GM18873 (cell line): Measurements from ENCODE around the gene HOXC11.

Source experiments
- ATAC-seq: cut with Tn5 transposase; IDR thresholded peaks from one replicate; pipeline ENCODE4 v1.9.1; 2021; ENCODE audit warnings: mild to moderate bottlenecking, moderate library complexity, moderate number of reproducible peaks; ENCODE audit not compliant: unreplicated experiment, low FRiP score

The HOXC11 gene

DNA sequence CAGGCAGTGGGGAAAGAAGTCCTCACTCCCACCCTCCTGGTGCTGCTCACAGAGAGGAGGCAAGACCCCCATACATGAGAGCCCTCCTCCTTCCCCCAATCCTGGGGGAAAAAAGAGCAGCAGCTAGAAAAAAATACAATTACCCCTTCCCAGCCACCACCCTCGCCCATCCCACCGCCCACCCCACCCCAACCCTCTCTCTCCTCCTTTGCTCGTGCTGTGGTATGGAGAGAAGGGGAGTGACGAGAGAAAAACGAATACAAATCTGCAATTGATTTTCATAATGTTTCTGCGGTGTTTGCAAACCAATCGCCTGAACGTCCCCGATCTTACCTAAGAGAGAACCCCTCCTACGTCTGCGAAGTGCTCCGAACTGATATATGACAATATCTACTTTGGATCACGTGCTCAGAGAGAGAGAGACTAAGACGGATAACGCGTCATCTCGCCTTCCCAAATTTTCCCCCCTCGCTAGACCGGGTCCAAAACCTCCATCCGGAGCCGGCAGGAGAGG, at the start of gene HOXC11:
TSS of gene HOXC11 (plus strand) at position 405 of the 514 bp plus-strand sequence. CDS start 116 bp downstream, outside the sequence.
- no peak for ATAC-seq

DNA sequence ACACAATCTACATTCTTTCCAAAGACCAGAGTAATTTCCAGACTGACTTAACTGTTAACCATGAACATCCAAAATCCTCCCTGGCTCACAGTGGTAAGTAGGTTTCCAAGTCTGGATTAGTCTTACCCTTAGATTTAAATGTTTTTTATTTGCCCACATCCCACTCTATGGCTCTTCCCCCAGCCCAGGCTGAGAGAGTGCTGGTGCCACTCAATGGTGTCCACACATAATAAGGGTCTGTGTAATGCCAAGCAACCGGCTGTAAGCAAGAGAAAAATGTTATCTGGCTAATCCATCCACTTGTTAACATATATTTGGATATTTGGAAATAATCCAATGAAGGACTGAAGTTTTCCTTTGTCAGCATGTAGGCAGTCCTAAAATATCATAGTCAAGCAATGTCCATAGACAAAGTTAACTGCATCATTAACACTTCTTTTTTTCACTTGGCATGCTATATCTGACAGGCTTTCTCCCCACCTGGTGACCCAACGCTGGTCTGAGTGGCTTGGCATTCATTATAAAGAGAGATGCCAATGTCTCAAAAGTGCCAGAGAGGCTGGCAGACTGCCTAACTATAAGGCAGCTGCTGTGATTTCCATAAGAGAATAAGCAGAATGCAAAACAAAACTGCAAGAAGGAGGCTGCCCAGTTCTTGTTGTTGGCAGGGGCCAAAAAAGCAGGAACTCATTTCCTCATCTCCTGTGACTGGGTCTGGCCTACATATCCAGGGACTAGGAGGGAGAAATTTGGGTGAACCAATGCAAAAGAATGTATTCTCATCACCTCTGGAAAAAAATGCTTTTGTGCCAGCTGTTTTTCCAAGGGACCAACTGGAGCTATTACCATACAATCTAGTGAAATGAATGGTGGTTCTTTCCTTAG, 48.2 kb upstream of the HOXC11 start:
- no peak for ATAC-seq

DNA sequence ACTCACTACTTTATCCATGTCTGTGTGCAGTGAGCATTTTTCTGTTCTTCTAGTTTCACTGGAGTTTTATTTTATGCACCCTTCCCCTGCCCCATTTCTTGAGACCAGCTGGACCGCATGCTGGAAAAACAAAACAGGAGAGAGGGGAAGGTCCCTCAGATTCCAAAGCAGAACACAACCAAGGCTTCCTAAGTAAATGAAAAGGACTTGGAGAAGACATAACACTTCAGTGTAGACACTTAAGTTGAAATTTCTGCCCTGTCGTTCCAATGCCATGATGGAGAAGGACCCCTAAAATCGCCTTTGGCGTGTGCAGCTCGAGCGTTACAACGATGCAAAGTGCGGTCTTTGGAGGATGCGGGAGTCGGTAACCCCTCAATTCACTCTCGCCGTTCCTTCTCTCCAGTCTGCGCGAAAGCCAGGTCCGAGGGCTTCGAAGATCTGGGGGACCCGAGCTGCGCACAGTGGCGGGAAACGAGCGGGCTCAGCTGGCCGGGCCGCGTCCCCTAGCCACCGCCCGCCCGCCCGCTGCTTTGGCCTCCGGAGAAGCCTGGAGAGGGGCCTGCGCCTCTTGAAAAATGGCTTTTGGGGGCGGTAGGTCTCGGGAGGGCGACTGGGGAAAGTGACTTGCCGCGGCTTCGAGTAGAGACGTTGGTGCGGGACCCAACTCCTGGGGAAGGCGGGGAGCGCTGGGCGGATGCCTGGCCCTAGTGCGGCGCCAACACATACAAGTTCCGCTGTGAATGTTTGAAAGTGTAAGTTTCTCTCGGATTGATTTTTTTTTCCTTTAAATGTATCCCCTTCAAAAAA, 45.5 kb upstream of the HOXC11 start:
- no peak for ATAC-seq

DNA sequence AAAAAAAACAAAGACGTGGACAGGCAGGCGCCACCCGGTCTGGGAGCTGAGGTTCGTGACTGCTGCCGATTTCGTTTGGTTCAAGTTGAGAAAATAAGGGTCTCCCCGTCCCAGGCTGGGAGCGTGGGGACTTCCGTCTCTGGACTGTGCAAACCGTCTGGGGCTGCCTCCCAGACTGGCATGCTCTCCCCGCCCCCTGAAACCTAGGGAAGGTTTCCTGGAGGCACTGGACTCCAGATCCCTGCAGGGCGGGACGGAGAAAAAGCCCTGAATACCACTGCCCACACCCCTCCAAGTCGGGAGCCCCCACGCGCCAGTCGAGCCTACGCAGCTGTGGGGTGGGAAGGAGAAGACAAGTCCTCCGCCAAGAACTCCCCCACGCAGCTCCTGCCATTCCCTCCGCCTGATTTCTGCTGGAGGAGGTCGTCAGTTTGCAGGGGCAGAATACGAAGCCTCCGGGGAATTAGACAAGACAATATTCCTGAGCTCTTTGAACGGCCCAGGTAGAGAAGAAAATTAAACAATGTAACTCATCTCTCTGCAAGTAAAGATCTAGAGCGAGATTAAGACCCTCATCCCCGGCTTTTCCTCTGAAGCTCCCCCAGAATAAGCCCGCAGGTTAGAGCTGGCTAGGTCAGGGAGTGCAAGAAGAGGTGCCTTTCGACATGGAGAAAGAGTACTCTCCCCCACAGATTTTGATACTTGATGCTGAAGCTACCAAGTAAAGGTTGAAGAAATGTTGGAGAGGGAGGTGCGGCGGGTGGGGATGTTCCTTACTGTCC, 44.7 kb upstream of the HOXC11 start:
- no peak for ATAC-seq

DNA sequence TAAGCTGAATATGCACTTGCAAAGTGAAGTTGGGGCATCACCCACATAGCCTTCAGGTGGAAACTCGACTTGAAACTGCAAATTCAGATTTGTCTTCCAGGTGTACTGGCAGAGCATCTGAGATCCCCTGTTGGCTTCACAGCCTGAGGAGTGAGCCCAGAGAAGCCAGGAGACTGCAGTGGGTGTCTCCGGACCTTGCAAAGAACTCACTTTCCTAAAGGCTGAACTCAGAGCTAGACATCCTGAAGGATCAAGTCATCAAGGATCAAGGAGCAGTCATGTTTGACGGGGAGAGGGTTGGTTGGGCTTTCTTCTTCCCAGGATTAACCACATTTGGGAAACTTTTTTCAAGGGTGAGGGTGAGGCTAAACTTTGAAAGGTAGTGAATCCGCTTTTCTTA, 43.4 kb upstream of the HOXC11 start:
- ATAC-seq: no peak

DNA sequence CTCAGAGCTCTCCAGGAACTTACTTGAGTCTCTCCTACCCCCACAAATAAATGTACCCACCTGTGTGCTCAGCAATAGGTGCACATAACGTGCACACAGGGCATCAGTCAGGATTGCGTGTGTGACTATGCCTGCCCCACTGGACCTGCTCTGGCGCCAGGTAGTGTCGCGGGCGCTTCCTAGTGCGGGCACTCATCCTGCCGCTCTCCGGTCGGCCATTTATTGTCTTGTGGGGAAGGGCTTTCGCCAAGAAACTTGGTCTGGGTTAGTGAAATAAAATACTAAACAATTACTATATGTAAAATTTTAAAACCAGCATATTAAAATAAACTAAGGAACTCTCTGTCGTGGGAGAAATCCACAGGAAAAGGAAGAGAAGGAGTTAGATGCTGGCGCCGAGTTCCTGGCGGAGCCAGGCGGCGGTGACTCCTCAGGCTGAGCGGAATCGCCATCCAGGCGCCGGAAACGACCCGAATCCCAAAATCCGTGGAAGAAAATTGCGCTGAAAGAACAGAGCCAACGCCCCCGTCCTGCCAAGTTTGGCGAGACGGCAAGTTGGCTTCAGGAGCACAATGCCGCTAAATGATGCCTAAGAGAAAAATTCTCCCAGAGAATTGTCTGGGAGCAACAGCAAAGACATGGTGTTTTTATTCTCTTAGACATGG, 42.2 kb upstream of the HOXC11 start:
- ATAC-seq: no peak

DNA sequence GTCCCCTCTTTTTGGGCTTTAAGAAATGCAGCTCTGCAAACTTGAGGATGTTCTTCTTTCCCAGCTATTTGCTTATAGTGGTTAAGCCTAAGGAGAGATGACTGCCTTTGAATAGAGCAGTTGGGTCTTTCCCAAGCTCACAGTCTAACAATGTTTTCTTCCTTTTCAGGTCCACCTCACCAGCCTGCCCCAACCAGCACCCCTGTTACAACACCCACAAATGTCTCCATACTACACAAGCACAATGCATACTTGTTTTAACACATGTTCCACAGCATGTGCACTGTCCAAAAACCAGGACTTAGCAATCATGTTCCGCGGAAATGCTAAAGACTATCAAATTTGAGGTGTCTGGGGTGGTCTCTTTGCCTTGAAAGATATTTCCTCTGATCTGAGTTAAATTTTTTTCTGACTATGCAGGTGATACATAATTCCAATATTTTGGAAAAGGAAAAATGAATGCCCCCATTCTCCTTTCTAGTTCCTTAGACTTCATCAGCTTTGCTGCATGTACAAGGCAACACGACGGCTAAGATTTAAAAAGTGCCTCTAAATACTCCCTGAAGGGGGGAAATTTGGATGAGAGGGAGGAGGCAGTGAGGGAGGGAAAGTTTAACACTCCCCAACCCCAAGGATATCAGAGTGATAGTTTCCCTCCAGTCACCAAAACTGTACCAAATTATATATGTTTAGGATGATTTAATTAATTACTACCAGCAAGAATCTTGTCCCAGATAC, 40.9 kb upstream of the HOXC11 start:
- no peak for ATAC-seq

DNA sequence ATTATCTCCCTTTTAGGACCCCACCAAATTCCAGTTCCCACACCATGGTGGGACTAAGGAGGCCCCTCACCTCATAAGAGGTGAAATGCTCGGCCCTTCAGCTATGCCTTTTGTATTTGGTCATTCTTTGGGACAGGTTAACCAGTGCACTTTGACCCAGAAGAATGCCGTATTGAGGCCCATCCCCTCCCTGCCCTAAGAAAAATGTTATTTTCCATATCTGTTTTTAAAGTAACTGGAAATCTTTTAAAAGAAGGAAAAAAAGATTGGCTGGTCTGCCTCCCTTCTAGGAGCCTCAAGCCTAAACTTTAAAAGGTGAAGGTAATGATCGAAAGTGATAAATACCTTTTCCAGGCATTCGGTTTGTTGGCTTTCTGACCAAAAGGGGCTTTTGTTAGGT, 40.0 kb upstream of the HOXC11 start:
- ATAC-seq: no peak

DNA sequence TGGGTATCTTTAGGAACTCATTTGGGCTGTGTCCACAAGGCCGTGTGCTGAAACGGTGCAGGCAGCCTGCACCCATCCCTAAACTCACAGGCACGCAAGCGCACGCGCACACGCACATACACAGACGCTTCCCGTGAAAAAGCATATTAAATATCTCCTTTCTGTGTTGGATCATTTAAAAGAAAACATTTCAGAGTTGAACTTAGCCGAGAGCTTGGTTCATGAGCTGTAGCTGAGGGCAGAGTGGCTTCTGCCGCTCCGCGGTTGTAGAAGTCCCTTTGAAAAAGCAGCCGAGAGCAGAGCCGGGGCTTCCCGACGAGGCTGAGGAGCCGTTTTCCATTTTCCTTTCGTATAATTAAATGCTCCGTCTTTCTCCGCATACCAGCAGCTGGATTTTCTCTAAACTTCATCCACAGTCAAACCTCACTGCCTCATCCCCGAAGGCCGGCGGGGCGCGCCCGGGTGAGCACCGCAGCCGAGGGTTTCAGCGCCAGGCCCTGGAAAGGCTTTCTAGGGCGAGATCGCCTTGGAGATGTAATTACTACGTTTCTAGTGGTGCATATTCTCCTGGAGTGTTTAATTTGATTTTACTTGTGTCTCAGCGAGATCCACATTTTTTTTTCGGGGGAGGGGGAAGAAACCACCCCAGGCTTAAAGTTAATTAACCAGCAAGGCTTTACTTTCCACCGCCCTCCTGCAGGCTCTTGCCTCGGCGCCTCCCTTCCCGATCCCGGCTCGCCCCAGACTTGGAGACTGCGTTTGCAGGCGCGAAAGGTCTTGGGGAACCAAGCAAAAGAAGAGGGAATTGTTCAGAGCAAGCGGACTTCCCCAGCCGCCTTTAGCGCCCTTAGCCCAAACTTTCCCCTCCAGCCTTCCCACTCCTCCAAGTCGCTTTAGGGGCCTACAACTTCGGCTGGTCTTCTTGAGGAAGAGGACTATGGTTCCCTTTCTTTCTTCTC, 37.3 kb upstream of the HOXC11 start:
- no peak for ATAC-seq

DNA sequence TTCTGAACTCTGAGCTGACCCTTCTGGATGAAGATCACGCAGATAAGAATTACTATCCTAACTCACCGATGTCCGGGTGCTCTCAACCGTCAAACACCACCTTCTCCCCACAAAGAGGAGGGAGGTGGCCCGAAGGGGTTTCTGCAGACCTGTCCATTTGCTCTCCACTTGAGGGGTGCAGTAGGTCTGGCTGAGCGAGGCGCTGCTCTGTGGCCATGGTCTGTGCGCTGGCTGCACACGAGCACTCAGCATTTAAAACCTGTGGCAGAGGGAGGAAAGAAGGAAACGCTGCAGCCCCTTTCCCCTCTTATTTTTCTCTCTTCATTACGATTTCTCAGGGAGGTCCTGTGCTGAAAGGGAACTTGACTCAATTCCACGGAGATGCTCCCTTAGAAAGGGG, 35.8 kb upstream of the HOXC11 start:
- ATAC-seq: no peak

DNA sequence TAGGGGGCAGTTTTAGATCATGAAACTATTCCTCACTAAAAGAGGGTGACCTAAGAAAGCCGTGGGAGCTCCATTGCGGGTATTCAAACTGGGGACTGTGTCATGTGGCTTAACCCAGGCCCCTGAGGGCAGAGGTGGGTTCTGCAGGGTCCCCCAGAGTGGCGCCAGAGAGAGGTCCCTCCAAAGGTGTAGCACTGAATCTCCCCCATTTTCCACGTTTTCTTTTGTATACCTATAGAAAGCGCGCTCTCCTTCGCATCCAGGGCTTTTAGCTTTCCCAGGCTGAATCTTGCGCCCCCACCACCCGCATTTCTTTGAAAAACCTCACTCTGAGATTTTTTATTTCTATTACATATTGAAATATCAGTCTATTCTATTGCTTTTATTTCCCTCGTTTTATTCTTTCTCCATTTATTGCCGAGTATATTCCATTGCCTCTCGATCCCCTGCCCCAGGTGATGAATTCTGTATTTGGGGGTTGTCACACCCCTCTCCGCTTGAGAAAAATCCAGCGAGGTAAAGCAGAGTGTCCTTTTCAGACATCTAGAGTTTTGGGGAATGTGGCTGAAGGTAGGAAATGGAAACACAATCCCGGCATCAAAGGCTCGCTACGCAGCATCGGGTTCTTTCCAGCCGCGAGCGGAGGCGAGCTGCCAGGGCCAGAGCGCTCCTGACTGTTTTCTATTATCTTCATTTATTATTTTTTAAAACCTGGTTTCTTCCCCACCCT, 35.2 kb upstream of the HOXC11 start:
- no peak for ATAC-seq

DNA sequence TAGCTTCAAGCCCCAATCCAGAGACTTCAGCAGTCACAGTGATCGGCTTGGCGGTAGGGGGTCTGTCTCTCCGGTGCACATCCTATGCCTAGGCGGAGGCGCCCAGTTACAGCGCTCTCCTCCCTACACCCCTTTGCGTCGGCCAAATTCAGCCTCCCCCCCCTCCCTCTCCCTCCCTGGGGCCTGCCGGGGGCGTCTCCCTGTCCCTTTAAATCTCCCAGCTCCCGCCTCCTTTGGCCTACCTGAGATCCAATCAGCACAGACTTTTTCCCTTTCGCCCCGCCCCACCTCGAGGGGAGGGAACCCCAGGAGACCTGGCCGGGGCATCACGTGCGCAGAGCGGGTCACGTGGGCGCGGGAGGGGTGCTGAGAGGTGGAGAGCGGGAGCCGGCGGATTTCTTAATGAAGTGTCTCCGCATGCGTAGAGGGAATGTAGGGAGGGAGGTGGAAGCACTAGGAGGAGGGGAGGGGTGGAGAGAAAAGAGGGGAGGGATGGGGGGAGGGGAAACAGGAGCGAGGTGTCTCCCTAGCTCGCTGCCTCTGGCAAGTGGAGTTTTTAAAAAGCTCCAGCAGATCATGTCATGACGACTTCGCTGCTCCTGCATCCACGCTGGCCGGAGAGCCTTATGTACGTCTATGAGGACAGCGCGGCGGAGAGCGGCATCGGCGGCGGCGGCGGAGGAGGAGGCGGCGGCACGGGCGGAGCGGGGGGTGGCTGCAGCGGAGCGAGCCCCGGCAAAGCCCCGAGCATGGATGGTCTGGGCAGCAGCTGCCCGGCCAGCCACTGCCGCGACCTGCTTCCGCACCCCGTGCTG, 34.4 kb upstream of the HOXC11 start, which contains the start of gene HOXC13:
TSS of gene HOXC13 (plus strand) at position 506 of the 815 bp plus-strand sequence. CDS start at position 582, 76 bp downstream.
- no peak for ATAC-seq

DNA sequence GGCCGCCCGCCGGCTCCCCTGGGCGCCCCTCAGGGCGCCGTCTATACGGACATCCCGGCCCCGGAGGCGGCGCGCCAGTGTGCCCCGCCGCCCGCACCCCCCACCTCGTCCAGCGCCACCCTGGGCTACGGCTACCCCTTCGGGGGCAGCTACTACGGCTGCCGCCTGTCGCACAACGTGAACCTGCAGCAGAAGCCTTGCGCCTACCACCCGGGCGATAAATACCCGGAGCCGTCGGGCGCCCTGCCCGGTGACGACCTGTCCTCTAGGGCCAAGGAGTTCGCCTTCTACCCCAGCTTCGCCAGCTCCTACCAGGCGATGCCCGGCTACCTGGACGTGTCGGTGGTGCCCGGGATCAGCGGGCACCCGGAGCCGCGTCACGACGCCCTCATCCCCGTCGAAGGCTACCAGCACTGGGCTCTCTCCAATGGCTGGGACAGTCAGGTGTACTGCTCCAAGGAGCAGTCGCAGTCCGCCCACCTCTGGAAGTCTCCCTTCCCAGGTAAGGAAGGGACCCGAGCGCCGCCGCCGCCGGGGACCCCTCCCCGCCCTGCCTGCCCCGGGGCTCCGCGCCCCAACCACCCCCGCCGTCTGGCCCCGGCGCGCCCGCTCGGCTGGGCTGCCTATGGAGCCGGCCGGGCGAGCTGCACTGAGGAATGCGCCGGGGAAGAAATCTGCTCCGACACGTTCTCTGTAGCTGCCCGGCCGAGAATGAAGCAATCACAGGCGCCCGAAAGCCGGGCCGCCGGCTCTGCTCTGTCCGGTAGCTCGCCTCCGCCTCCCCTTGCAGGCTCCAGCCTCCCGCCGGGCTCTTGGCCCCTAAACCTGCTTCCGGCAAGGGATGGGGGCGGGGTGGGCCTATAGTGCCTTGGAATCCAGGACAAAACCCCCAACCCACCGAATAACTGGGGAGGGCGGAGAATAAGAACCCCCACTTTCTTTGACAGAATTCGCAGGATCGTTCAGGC, 33.5 kb upstream of the HOXC11 start:
- ATAC-seq: no peak

DNA sequence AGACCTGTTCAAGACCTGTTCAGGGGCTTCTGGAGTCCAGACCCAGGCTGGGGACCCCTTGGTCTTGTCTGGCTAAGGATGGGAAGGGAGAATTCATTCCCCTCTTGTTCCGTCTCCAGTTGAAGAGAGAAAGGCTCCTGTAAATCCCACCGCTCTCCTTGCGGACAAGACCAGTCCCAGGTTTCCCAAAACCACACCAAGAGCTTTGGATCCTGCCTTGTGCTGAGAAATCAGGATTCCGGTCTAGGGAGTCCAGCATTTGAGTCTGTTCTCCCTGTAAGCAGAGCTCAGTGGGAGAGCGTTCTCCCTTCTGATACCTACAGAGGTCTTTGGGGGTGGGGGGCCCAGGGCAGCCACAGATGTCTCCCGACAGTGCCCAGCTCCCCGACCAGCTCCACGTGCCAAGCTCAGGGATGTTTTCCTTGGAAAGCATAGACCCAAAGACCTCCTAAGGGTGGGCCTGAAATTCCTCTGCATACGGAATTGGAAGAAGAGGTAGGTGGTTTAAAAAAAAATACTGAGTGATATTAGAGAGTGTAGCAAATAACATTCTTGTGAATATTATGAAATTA, 32.4 kb upstream of the HOXC11 start:
- no peak for ATAC-seq

DNA sequence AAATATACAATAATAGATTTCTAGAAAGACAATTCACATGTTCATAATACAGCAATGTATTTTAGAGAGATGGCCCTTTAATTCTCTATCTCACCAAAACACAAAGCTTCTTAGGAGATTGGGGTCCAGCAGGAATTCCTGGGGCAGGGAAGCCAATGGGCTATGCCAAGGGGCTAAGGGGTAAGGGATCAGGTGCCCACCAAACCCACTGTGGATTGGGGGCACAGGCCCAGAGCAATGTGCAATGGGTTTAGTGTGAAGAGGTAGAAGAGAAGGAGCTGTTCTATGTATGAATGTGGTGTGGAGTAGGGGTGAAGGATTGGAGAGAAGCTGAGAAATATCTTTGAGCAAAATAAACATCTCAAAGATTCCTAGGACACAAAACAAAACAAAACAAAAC, 31.7 kb upstream of the HOXC11 start:
- no peak for ATAC-seq
